PC-3 (cell line): ENCODE data around the gene IBTK.

ENCODE experiments used
- CTCF ChIP-seq: fragments of 300-600 bp; sonication (generic); conservative IDR thresholded peaks from 2 replicates; pipeline ENCODE4 v1.5.1; 2017; ENCODE audit warnings: antibody characterized with exemption, low read depth, mild to moderate bottlenecking, low read length
- EZH2 ChIP-seq: fragments of 300-600 bp; sonication (generic); IDR thresholded peaks from one replicate; pipeline ENCODE4 v1.6.1; 2017; ENCODE audit warnings: antibody characterized with exemption, mild to moderate bottlenecking, low read length; ENCODE audit not compliant: unreplicated experiment

DNA sequence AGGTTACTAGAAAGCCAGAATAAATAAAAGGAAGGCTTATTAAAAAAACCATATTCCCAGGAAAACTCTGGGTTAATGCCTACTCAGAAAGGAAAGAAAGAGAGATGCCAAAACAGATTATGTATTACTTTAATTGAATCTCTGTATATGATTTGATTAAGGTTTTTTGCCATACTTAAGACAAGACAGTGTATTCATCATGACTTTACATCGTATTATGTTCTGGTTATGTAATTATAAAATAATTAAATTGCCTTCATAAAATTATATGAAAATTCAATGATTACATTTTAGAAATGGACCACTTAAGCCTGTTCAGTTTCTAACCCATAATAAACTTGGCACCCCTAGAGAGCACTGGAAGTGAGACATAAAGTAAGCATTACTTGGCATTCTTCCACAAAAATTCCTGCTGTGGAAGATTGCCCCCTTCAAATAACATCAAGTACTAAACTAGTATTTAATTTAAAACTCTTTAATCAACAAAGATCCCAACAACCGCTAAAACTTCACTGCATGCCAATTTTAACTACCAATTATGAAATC, 20.8 kb upstream of the IBTK start:
- TF ChIP-seq CTCF (no peak), EZH2 (no peak)
